GM23338 (cell line): ENCODE data around the gene EEA1. TPM values are rescaled to one million over a fixed set of nuclear protein-coding genes. Genes with fewer than 3 reads are reported as not detected.

ENCODE experiments used
- ATAC-seq: fragments of 200-7000 bp; cut with Tn5 transposase; 3 replicates; pipeline ENCODE4 v1.9.1; 2020
- DNase-seq: peaks from one replicate; pipeline ENCODE4 v3.0.0-alpha.2; 2015; ENCODE audit warnings: low spot score
- H2AFZ ChIP-seq: fragments of 200-600 bp; sonication (generic); 2 replicates; pipeline ENCODE4 v1.8.0; 2016; ENCODE audit warnings: antibody characterized with exemption, mild to moderate bottlenecking, moderate library complexity
- H3F3A ChIP-seq: fragments of 200-600 bp; sonication (generic); replicated peaks from 2 replicates; pipeline ENCODE4 v1.8.0; 2017; ENCODE audit warnings: antibody characterized with exemption, mixed run types, low read depth
- H3K27ac ChIP-seq: fragments of 200-600 bp; sonication (generic); 2 replicates; pipeline ENCODE4 v1.6.1; 2016; ENCODE audit warnings: low read depth
- H3K27me3 ChIP-seq: fragments of 200-600 bp; sonication (generic); 2 replicates; pipeline ENCODE4 v1.8.0; 2016; ENCODE audit warnings: mild to moderate bottlenecking, mixed run types, moderate library complexity; ENCODE audit not compliant: insufficient read depth
- H3K36me3 ChIP-seq: fragments of 200-600 bp; sonication (generic); 2 replicates; pipeline ENCODE4 v1.8.0; 2016; ENCODE audit warnings: mild to moderate bottlenecking; ENCODE audit not compliant: insufficient read depth
- H3K4me1 ChIP-seq: fragments of 200-600 bp; sonication (generic); 2 replicates; pipeline ENCODE4 v1.8.0; 2016; ENCODE audit warnings: mild to moderate bottlenecking, moderate library complexity; ENCODE audit not compliant: insufficient read depth
- H3K4me2 ChIP-seq: fragments of 200-600 bp; sonication (generic); 2 replicates; pipeline ENCODE4 v1.7.1; 2017; ENCODE audit warnings: mixed run types
- H3K4me3 ChIP-seq: fragments of 200-600 bp; sonication (generic); 2 replicates; pipeline ENCODE4 v1.6.1; 2016; ENCODE audit warnings: mixed run types
- H3K79me2 ChIP-seq: fragments of 200-600 bp; sonication (generic); replicated peaks from 2 replicates; pipeline ENCODE4 v1.8.0; 2017; ENCODE audit warnings: mild to moderate bottlenecking; ENCODE audit not compliant: insufficient read depth
- H3K9me2 ChIP-seq: fragments of 200-600 bp; sonication (generic); 2 replicates; pipeline ENCODE4 v1.8.0; 2017; ENCODE audit not compliant: insufficient read depth
- H4K20me1 ChIP-seq: fragments of 200-600 bp; sonication (generic); replicated peaks from 2 replicates; pipeline ENCODE4 v1.8.0; 2017; ENCODE audit warnings: mild to moderate bottlenecking; ENCODE audit not compliant: insufficient read depth
- H3K27ac Mint-ChIP-seq: 2 replicates; pipeline ENCODE4 v1.8.0; 2020; ENCODE audit warnings: inconsistent platforms, mild to moderate bottlenecking, moderate library complexity, mixed read lengths
- H3K27me3 Mint-ChIP-seq: 3 replicates; pipeline ENCODE4 v1.8.0; 2022; ENCODE audit warnings: low read depth, mild to moderate bottlenecking, moderate library complexity, mixed read lengths, inconsistent platforms; ENCODE audit not compliant: insufficient read depth, poor library complexity
- H3K36me3 Mint-ChIP-seq: 3 replicates; pipeline ENCODE4 v1.8.0; 2021; ENCODE audit warnings: low read depth, mild to moderate bottlenecking, inconsistent platforms, moderate library complexity, mixed read lengths
- H3K4me1 Mint-ChIP-seq: 3 replicates; pipeline ENCODE4 v1.8.0; 2020; ENCODE audit warnings: mild to moderate bottlenecking, inconsistent platforms, mixed read lengths
- H3K4me3 Mint-ChIP-seq: 3 replicates; pipeline ENCODE4 v1.8.0; 2021; ENCODE audit warnings: moderate library complexity, mild to moderate bottlenecking, inconsistent platforms, mixed read lengths
- H3K9me3 Mint-ChIP-seq: 3 replicates; pipeline ENCODE4 v1.8.0; 2020; ENCODE audit warnings: moderate library complexity, mild to moderate bottlenecking, inconsistent platforms, mixed read lengths
- CREB1 ChIP-seq: fragments of 250-450 bp; sonication (Bioruptor Pico); IDR thresholded peaks from 2 replicates; pipeline ENCODE4 v1.5.0; 2020; ENCODE audit warnings: low read depth, mild to moderate bottlenecking, moderate library complexity
- CTCF ChIP-seq, 2 experiments: fragments of 200-600 bp in 1 of 2; sonication (generic) in 1 of 2; conservative IDR thresholded peaks; 2 replicates each; pipeline versions ENCODE4 v1.5.1 to v1.6.1; 2016 to 2017; ENCODE audit warnings: antibody characterized with exemption in 2 of 2, low read depth in 2 of 2, mild to moderate bottlenecking in 2 of 2, moderate library complexity in 1 of 2
- ETS1 ChIP-seq: IDR thresholded peaks from 2 replicates; pipeline ENCODE4 v1.6.1; 2016; ENCODE audit warnings: antibody characterized with exemption
- EZH2 ChIP-seq: fragments of 200-600 bp; sonication (generic); IDR thresholded peaks from one replicate; pipeline ENCODE4 v1.8.0; 2017; ENCODE audit warnings: antibody characterized with exemption, mild to moderate bottlenecking, low read depth; ENCODE audit not compliant: unreplicated experiment
- EZH2phosphoT487 ChIP-seq: fragments of 200-600 bp; sonication (generic); IDR thresholded peaks from one replicate; pipeline ENCODE4 v1.8.1; 2018; ENCODE audit warnings: antibody characterized with exemption; ENCODE audit not compliant: unreplicated experiment
- NANOG ChIP-seq: IDR thresholded peaks from 2 replicates; pipeline ENCODE4 v1.6.1; 2016; ENCODE audit warnings: antibody characterized with exemption, borderline replicate concordance
- POLR2AphosphoS5 ChIP-seq: IDR thresholded peaks from 2 replicates; pipeline ENCODE4 v1.6.1; 2016; ENCODE audit warnings: antibody characterized with exemption, low read depth
- REST ChIP-seq: IDR thresholded peaks from one replicate; pipeline ENCODE4 v1.6.1; 2018; ENCODE audit warnings: antibody characterized with exemption; ENCODE audit not compliant: unreplicated experiment
- STAT1 ChIP-seq: IDR thresholded peaks from one replicate; pipeline ENCODE4 v1.6.1; 2016; ENCODE audit warnings: antibody characterized with exemption; ENCODE audit not compliant: unreplicated experiment
- ZNF114 ChIP-seq: fragments of 250-450 bp; sonication (Bioruptor Pico); IDR thresholded peaks from 2 replicates; pipeline ENCODE4 v1.5.0; 2020; ENCODE audit warnings: mild to moderate bottlenecking, moderate library complexity
- ZNF462 ChIP-seq: fragments of 250-450 bp; sonication (Bioruptor Pico); IDR thresholded peaks from 2 replicates; pipeline ENCODE4 v1.5.0; 2020; ENCODE audit warnings: mild to moderate bottlenecking, moderate library complexity
- polyA plus RNA-seq: library from polyadenylated mRNA; unstranded; fragments of >200 nt; fragmentation: Nextera tagmentation; extraction: Ambion mirVana; gene quantifications from 2 replicates; pipeline ENCODE4 v1.2.1, GENCODE V29; 2016
- total RNA-seq: library from RNA; depleted of rRNA; stranded (reverse); fragments of >200 nt; shearing (Covaris generic); gene quantifications from 2 replicates; pipeline ENCODE4 v1.2.3, GENCODE V29; 2014

Gene EEA1
- total and polyA plus RNA-seq, 2 experiments from 2014 or later, result 10.0 to 41.1 TPM

DNA sequence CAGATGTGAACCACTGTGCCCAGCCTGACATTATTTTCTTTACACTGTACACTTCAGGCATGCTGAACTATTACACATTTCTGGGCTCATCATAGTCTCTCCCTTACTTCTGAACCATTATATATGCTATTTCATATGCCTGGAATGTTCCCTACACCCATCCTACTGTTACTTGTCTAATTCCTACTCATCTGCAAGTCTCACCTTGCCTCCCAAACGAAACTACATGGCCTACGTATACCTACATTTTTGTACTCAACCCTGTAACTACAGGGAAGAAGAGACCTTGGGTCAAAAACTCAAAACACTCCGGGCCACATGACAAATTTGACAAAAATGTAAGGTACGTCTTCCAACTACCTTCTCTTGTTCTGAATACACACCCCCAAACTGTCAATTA, 9.5 kb upstream of the EEA1 start:
- H3K4me2 ChIP-seq, result no peak overlapping the region
- no peaks in the 10 kb centered on the region for H3F3A ChIP-seq
- DNase-seq (no peak), ATAC-seq (no peak)
- H2AFZ ChIP-seq, result no peak overlapping the region
- no peaks in the 10 kb centered on the region for H3K36me3 ChIP-seq
- H3K4me1 ChIP-seq, result peaks cover 15% of the 10 kb centered on the region
- Mint-ChIP-seq H3K27me3 (peaks cover 4% of the 10 kb centered on the region), H3K36me3 (no peaks in the 10 kb centered on the region), H3K9me3 (no peaks in the 10 kb centered on the region), H3K4me1 (peaks cover 12% of the 10 kb centered on the region; the same call in 2 of the 3 replicates), H3K27ac (no peak overlapping the region), H3K4me3 (no peak overlapping the region)
- H3K4me3 ChIP-seq, result no peak overlapping the region
- H4K20me1 ChIP-seq, result no peaks in the 10 kb centered on the region
- TF ChIP-seq REST (no peak), CTCF (conservative IDR thresholded peaks at IDR 0.05; ENCODE audit: low read depth in 2 of 2) (no peak), EZH2phosphoT487 (no peak), ETS1 (no peak), POLR2AphosphoS5 (no peak), NANOG (no peak), CREB1 (CRISPR knock-in tag) (no peak), EZH2 (no peak), ZNF114 (CRISPR knock-in tag) (no peak), ZNF462 (CRISPR knock-in tag) (no peak), STAT1 (no peak)
- no peak overlapping the region for H3K27ac ChIP-seq
- no peaks in the 10 kb centered on the region for H3K27me3 ChIP-seq
- H3K9me2 ChIP-seq, result peaks cover 7% of the 10 kb centered on the region; the same call in 1 of the 2 replicates
- H3K79me2 ChIP-seq, result no peaks in the 10 kb centered on the region
